Cerebellar cortex (tissue), 1 donor: ENCODE results near the gene EVC.

ENCODE experiments used
- DNase-seq: peaks from one replicate; pipeline ENCODE4 v3.0.0-alpha.2; 2015; ENCODE audit warnings: low spot score

The EVC gene

DNA sequence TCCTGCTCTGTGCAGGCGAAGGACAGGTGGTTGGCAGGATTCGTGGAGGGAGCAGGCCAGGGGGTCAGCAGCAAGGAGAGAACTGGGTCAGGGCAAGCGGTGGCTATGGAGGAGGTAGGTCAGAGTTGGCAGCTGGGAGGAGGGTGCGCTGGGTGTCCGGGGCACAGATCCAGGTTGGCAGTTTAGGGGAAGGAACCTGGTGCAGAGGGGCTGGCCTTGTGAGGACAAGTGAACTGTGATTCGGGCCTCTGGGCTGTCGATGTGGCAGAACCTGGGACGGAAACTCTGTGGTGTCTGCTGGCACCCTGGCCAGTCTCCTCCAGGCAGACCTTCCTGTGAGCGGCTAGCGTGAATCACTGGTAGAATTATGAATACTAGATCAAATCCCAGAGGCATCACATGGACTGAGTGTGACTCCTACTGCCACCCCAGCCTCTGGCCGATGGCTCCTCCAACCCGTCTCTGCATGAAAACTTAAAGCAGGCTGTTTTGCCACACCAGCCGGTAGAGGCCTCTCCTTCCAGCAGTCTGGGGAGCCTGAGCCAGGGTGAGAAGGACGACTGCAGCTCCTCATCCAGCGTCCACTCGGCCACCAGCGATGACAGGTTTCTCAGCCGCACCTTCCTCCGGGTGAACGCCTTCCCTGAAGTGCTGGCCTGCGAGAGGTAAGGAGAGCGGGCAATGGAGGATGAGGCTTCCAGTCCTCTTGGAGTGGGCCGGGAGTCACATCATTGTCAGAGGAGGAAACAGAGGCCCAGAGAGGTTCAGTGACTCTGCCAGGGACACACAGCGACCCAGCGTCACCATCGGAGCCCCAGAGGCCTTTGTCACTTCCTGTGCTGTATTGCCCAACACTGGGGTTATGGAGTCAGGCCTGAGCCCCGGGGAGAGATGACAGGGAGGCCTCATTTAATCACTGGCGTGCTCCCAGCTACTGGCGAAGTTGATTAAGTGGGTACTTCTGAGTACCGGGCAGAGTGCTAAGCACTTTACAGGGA lies 20.3 kb downstream of the EVC start:
- no peak for DNase-seq

GRCh38 chr4:5732158-5732557 lies 21.2 kb downstream of the EVC start:
- DNase-seq = no peak

DNA sequence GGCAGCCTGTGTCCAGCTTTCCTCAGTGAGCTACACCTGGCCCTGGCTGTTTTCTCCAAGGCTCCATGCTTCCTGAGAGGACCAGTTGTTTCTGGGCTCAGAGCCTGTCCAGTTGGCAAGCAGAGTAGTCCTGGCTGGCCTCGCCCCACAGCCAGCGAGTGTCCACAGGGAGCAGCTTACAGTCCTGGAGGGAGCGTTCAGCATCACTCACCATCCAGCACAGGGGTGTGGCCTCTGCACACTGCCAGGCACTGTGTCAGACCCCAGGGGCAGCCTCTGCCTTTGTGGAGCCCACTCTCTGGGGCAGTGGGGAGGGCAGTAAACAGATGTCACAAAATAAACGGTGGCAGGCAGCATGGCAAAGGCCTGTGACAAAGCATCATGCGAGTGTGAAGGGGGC lies 23.9 kb downstream of the EVC start:
- DNase-seq = no peak

GRCh38 chr4:5735463-5735862 lies 24.5 kb downstream of the EVC start:
- no peak for DNase-seq

GRCh38 chr4:5738061-5738460 lies 27.1 kb downstream of the EVC start:
- DNase-seq = no peak

DNA sequence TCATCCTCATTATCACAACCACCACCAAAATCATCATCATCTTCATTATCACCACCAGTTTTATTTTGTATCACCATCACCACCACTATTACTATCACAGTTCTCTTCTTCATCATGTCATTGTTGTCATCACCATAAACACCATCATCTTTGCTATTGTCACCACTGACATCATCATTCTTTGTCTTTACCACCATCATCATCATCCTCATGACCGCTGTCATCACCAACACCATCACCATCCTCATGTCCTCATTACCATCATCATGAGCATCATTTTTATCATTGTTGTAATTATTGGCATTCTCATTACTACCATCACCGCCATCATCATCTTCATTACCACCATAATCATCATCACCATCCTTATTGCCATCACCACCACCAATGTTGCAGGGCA lies 31.4 kb downstream of the EVC start:
- DNase-seq = no peak

GRCh38 chr4:5742968-5743367 lies 32.0 kb downstream of the EVC start:
- DNase-seq = no peak

GRCh38 chr4:5746250-5746649 lies 35.2 kb downstream of the EVC start:
- no peak for DNase-seq

- no peak for DNase-seq
Observed at GRCh38 chr4:5746829-5747737, 36.1 kb downstream of the EVC start.

- DNase-seq = no peak
Observed at GRCh38 chr4:5747738-5748375, 36.9 kb downstream of the EVC start.

- DNase-seq = no peak
Observed at GRCh38 chr4:5749568-5749967, 38.6 kb downstream of the EVC start.

DNA sequence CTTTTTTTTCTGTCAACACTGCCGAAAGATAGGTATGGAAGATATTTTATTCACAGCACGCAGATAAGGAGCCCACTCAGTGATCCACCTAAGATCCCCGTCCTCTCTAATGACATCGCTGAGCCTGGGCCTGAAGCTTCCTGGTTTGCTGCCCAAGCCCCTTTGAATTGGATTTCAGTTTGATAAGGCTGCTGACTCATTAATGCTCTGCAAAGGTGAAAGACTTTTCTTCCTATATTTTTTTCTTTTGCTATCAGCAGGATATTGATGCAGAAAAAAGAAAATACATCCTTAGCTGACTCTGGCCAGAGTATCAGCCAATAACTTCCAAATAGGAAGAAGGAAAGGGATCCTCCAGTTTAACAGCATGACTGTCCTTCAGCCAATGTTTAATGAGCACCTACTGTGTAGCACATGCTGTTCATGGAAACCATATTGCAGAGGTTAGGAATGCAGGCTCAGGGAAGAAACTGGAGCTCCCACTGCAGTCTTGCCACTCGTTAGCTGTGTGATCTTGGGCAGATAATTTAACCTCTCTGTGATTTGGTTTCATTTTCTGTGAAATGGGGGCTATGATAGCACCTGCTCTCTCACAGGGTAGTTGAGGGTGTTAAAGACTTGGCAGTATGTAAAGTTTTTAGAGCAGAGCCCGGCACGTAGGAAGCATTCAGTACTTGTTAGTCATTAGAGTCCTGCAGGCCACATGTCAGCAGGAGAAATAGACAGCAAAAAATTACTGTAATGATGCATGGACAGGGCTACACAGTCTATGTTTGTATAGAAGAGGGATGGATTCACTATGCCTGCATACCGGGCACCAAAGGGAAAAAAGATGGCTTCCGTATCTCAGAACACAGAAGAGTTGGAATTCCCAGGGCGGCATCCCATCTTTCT lies 39.3 kb downstream of the EVC start:
- DNase-seq = no peak

- no peak for DNase-seq
Observed at GRCh38 chr4:5750946-5751665, 40.1 kb downstream of the EVC start.

- no peak for DNase-seq
Observed at GRCh38 chr4:5751666-5752375, 40.8 kb downstream of the EVC start.

DNA sequence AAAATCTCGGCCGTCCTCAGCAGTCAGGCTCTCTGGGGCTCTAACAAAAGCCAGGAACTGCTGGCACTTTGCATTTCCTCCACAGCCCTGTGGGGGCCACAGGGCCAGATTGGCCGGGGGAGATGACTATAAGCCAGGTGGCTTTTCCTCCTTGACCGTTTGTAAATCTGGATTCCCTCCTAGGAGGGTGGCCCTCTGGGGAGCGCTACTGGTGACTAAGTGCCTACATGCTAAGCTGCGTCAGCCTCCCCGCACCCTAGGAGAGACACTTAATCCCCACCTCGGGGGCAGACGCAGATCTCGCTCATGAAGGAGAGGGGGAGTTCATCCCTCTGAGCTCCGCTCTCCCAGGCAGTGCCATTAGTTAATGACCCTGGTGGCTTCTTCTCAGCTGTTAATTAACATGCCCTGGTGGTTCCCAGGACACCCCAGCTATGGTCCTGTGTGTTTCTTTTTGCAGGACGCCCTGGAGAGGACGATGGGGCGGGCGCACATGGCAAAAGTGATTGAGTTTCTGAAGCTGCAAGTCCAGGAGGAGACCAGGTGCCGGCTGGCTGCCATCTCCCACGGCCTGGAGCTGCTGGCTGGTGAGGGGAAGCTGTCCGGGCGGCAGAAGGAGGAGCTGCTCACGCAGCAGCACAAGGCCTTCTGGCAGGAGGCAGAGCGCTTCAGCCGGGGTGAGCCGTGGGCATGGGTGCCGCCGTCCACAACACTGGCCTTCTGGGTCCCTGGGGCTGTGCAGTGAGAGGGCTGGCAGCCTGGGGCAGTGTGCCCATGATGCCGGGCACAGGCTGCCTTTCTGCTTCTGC lies 41.6 kb downstream of the EVC start:
- DNase-seq = no peak

GRCh38 chr4:5753366-5753765 lies 42.4 kb downstream of the EVC start:
- DNase-seq = no peak

- DNase-seq = no peak
Observed at GRCh38 chr4:5753766-5754528, 42.9 kb downstream of the EVC start.

GRCh38 chr4:5754529-5754881 lies 43.5 kb downstream of the EVC start:
- no peak for DNase-seq
